ENCODE results near the gene SCARF2.
"Not testable (repeated sequence)": the region's sequence is repeated elsewhere in the genome, so short reads cannot be mapped to it uniquely, and the experiment has no call there.

The SCARF2 gene, protein sequence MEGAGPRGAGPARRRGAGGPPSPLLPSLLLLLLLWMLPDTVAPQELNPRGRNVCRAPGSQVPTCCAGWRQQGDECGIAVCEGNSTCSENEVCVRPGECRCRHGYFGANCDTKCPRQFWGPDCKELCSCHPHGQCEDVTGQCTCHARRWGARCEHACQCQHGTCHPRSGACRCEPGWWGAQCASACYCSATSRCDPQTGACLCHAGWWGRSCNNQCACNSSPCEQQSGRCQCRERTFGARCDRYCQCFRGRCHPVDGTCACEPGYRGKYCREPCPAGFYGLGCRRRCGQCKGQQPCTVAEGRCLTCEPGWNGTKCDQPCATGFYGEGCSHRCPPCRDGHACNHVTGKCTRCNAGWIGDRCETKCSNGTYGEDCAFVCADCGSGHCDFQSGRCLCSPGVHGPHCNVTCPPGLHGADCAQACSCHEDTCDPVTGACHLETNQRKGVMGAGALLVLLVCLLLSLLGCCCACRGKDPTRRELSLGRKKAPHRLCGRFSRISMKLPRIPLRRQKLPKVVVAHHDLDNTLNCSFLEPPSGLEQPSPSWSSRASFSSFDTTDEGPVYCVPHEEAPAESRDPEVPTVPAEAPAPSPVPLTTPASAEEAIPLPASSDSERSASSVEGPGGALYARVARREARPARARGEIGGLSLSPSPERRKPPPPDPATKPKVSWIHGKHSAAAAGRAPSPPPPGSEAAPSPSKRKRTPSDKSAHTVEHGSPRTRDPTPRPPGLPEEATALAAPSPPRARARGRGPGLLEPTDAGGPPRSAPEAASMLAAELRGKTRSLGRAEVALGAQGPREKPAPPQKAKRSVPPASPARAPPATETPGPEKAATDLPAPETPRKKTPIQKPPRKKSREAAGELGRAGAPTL

GRCh38 chr22:20437613-20438426, at the start of gene SCARF2:
TSS of gene SCARF2 (minus strand) at chr22:20437825. CDS start at chr22:20437754, 71 bp downstream.
- no peak for DNase-seq (ENCODE audit: low read depth)

- DNase-seq (ENCODE audit: low read depth) = no peak
Measured at GRCh38 chr22:20486229-20486628, 48.6 kb upstream of the SCARF2 start.

DNA sequence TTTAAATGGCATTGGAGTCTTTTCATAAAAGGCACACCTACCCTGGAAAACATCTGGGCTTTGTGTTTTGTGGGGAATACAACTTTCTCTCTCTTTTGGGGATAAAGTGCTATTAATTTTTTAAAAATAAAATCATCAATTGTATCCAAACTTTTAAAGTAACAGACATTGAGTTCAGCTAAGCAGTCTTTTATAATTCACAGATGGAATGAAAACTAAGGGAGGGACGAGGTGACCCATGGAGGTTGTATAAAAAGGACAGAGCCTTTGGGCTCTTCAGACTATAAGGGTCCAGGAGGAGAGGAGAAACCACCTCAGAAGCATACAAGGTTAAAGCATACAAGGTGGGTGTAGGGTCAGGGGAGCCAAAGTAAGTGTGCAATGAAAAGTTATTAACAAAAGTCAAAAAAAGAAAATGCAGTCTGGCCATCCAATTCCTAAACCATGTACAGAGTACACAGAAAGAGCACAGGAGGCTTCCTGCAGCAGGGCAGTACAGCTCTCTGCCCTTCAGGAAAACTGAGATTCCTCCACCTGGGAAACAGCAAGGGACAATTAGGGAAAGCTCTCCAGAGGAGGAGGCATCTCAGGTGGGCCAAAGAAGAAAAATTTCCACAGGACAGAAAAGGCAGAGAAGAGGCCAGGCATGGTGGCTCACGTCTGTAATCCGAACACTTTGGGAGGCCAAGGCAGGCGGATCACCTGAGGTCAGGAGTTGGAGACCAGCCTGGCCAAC, 47.5 kb upstream of the SCARF2 start:
- DNase-seq (ENCODE audit: low read depth) = no peak

- no peak for DNase-seq (ENCODE audit: low read depth)
Measured at GRCh38 chr22:20483771-20484170, 46.1 kb upstream of the SCARF2 start.

DNA sequence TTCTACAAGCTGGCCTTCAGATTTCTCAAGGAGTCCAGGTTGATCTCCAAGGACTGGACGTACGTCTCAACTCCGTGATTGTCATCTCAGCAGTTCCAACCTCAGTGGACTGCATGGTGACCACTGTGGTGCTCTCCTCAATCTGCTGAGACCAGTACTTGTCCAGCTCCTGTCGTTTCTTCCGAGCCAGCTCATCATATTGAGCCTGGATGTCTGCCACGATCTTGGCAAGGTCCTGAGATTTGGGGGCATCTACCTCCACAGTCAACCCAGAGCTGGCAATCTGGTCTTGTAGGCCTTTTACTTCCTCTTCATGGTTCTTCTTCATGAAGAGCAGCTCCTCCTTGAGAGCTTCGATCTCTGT, 45.5 kb upstream of the SCARF2 start:
- DNase-seq (ENCODE audit: low read depth) = not testable (repeated sequence)

DNA sequence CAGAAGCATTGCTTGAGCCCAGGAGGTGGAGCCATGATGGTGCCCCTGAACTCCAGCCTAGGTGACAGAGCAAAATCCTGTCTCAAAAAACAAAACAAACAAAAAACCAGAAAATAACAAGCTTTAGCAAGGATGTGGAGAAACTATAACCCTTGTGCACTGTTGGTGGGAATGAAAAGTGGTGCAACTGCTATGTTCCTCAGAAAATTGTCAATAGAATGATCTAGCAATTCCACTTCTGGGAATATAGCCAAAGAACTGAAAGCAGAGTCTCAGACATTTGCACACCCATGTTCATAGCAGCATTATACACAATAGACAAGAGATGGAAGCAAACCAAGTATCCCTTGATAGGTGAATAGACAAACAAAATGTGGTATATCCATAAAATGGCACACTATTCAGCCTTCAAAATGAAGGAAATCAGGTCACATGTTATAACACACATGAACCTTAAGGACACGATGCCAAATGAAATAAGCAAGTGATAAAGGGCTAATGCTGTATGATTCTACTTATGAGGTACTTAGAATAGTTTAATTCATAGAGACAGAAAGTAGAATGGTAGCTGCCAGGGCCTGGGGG, 42.1 kb upstream of the SCARF2 start:
- no peak for DNase-seq (ENCODE audit: low read depth)

DNA sequence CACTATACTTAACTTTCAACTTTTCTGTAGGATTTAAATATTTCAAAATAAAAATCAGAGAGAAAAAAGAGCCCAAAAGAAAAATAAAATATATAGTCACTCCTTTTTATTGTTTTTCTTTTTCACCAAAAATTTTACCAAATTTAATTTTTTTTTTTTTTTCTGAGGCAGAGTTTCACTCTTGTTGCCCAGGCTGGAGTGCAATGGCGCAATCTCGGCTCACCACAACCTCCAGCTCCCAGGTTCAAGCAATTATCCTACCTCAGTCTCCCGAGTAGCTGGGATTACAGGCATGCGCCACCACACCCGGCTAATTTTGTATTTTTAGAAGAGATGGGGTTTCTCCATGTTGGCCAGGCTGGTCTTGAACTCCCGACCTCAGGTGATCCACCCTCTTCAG, 40.4 kb upstream of the SCARF2 start:
- DNase-seq (ENCODE audit: low read depth) = not testable (repeated sequence)

DNA sequence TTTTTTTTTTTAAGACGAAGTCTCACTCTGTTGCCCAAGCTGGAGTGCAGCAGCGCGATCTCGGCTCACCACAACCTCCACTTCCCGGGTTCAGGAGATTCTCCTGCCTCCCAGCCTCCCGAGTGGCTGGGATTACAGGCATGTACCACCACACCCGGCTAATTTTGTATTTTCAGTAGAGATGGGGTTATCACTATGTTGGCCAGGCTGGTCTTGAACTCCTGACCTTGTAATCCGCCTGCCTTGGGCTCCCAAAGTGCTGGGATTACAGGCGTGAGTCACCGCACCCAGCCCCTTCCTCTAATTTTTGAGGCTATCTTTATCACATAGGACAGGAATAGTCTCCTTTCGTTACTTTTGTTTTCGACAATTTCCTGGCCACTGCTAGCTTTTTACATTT, 37.9 kb upstream of the SCARF2 start:
- DNase-seq (ENCODE audit: low read depth) = not testable (repeated sequence)

GRCh38 chr22:20475115-20475436, 37.5 kb upstream of the SCARF2 start:
- no peak for DNase-seq (ENCODE audit: low read depth)

DNA sequence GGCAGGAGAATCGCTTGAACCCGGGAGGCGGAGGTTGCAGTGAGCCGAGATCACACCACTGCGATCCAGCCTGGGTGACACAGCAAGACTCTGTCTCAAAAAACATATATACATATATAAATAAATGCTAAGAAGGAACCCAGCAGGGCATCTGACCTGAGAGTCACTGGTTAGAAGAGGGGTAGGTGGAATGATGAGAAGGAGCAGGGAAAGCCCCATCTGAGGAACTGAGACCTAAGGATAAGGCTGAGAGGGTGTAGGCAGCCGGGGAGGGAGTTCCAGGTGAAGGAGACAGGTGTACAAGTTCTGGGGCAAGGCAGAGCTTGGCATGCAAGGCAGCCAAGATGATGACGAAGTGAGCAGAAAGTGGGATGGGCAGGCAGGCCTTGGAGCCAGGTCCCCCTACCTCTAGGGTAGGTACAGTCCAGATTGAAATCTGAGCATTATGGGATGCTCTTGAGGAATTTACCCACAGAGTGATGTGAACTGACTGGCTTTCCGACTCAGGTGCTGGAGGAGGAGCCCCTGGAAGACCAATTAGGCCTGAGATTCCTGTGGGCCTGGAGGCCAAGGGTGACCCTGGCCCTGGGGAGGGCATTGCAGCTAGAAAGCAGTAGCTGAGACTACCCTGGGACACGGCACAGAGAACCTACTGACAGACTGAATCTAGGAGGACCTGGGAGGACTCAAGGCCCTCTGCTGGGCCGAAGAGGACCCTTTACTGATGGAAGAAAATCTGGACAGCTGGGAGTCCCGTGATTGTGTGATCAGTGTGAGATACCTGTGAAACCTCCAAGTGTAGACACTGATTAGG, 35.2 kb upstream of the SCARF2 start:
- no peak for DNase-seq (ENCODE audit: low read depth)

DNA sequence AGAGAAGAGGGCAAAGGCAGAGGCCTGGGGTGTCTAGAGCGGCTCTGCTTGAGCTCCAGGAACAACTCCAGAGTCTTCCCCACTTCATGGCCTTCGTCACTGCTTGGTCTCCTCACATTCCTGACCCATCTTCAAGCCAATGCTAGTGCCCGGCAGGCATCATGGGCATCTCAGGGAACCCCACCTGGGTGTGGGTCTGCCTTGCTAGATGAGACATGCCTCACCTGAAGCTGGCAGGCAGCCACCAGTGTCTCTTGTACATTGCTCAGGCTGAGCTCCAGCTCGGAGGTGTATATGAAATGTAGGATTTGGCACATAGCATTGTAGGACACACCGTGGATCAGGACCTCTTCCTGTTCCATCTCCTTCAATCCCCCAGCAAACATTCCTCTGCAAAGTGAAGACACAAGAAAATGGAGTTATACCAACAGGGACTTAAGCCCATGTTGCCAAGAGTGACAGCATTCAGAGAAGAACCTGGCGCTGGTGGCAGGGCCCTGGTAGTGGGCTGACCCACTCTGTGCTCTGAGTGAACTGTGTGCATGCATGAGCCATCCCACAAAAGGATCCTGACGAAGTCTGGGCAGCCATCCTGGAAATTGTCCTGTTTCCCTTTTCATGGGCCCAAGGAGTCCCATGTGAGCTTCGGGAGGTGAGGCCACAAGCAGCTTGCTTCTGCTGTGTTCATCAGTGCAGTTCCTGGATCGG, 33.7 kb upstream of the SCARF2 start:
- DNase-seq (ENCODE audit: low read depth) = no peak

DNA sequence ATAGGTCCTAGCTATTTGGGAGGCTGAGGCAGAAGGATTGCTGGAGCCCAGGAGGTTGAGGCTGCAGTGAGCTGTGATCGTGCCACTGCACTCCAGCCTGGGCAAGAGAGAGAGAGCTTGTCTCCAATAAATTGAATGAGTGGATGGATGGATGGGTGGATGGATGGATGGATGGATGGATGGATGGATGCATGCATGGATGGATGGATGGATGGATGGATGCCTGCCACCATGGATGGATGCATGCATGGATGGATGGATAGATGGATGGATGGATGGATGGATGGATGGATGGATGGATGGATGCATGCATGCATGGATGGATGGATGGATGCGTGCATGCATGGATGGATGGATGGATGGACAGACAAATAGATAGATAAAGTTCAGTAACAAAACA, 32.9 kb upstream of the SCARF2 start:
- not testable (repeated sequence) for DNase-seq (ENCODE audit: low read depth)

GRCh38 chr22:20469110-20469868, 31.7 kb upstream of the SCARF2 start:
- DNase-seq (ENCODE audit: low read depth) = no peak

DNA sequence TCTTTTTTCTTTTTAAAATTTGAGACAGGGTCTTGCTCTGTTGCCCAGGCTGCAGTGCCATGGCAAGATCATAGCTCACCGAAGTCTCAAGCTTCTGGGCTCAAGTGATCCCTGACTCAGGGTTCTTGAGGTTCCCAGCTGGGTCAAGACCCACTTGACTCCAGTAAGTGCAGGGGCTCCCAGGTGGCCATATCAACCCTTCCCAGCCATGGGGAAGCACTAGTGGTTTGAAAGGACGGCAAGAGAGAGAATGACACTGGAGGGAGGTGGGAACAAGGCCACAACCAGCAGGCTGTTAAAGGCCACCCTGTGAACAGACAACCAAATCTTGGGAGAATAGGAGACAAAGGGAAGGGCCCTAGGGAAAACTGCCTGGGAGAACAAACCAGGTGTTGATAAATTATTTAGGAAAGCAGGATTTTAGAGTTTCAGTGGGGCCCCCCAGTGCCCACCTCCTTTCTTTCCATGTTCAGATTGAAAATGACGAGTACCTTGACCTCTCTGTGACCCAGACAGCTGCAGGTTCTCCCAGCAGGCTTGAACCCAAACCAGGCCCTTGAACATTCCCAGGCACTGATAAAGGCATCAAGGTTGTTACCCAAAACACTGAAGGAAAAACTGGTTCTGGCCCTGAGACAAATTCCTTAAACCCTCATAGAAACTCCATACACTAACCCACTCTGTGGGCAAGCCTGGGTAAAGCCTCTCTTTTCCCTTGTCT, 29.2 kb upstream of the SCARF2 start:
- DNase-seq (ENCODE audit: low read depth) = no peak

GRCh38 chr22:20465759-20466077, 28.1 kb upstream of the SCARF2 start:
- no peak for DNase-seq (ENCODE audit: low read depth)

DNA sequence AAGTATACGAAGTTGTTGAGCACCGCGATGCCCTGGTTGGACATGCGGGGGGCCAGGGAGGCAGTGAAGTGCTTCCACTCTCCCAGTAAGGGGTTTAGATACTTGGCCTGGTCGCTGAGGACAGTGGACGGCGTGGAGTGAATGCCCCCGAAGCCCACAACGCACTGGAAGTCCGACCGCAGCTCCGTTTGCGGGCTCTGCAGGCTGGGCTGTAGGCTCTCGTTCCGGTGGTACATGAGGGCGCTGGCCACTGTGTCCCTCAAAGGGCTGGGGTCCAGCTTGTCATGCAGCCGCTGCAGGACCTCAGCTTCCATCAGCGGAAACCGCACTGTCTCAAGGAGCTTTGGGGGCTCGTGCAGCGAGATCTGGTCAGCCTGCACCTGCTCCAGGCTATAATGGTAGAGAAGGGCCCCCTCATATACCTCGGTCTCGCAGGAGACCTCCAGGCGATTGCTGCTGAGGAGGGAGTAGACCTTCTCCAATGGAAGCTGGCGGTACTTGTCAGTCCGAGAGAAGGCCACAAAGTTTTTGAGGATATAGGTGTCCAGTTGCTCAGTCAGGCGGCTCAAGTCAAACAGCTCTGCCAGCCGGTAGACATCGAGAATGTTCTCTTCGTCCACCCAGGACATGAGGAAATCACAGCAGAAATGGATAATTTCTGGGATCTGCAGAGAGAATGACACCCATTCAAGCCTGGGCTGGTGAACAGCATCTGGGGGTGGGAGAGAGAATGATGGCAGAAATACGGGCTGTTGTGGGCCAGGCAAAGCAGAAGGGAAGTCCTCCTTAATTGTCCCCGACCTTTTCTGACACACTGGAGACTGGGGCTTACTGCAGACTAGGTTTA, 27.5 kb upstream of the SCARF2 start:
- DNase-seq (ENCODE audit: low read depth) = no peak

- no peak for DNase-seq (ENCODE audit: low read depth)
Measured at GRCh38 chr22:20464096-20464614, 26.5 kb upstream of the SCARF2 start.

Data from HS-27A (cell line).